GF-D8 (cell line): ENCODE results near the gene CA9.

ENCODE experiments used
- DNase-seq: peaks from one replicate; lab custom pipeline; 2025; lab: John Stamatoyannopoulos, UW

CA9 gene

DNA sequence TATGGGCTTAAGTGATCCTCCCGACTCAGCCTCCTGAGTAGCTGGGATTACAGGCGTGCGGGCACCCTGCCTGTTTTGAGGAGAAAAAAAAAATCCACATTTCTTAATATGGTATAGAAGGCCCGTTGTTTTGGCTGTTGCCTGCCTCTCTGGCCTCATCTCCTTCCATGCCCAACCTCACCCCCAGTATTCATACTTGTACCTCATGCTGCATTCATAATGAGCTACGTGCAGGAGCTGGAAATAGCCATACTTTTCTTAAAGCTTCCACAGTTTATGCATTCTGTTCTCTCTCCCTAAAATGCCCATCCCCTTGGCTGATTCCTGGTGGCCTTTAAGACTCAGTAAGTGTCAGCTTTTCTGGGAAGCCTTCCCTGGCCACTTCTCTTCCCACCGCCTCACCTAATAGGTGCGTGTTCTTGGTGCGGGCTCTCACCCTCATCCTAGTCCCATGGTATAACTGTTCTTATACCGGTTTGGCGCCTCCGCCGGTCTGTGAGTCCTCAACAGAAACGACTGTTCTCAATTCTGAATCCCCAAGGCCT, 18.1 kb downstream of the CA9 start:
- no peak for DNase-seq

GRCh38 chr9:35695943-35696401, 22.2 kb downstream of the CA9 start:
- no peak for DNase-seq

GRCh38 chr9:35696520-35697215, 22.9 kb downstream of the CA9 start:
- DNase-seq = no peak

GRCh38 chr9:35697486-35697885, 23.8 kb downstream of the CA9 start:
- DNase-seq = no peak

DNA sequence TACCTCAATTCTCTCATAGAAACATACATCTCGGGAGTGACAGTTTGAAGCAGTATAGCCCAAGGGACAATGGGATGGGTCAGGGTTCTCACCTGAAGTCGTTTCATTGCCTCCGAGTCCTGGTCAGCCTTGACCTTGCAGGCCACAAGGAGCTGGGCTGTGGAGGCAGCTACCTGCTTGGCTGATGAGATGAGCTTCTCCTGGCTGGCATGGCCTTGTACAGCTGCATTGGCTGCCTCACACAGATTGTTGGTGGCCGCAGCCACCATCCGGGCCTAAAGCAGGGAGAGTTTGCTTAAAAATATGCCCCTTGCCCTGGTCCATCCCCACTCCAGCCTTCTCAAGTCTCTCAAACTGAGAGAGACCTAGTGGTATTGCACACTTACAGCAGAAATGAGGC, 24.5 kb downstream of the CA9 start:
- DNase-seq = no peak

- no peak for DNase-seq
These were observed 26.3 kb downstream of the CA9 start for GRCh38 chr9:35700031-35700430.

DNA sequence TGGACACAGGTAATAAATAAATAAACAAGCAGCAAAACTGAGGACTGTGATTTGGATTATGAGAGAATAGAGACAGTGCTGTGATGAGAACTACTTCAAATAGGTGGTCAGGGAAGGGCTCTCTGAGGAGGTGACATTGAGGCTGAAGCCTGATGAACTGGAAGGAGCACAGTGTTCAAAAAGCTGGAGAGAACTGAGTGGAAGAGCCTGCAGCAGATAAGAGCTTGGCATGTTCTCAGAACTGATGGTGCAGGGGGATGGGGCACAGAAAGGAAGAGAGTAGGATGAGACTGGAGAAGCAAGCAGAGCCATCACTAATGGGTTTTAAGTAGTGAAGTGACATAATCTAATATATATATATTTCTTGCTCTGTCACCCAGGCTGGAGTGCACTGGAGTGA, 27.2 kb downstream of the CA9 start:
- DNase-seq = no peak

DNA sequence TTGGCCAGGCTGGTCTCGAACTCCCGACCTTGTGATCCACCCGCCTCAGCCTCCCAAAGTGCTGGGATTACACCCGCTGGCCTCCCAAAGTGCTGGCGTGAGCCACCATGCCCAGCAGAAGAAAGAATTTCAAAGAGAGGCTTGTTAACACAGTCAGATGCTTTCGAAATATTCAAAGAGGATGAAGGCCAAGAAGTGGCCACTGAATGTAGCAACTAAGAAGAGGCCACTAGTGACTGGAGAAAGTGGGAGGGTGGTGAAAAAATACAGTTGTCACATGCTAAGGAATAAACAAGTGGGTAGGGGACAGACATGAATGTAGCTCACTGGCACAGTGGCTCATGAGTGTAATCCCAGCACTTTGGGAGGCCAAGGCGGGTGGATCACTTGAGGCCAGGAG, 29.0 kb downstream of the CA9 start:
- DNase-seq = no peak

- no peak for DNase-seq
These were observed 30.4 kb downstream of the CA9 start for GRCh38 chr9:35703906-35704672.

DNA sequence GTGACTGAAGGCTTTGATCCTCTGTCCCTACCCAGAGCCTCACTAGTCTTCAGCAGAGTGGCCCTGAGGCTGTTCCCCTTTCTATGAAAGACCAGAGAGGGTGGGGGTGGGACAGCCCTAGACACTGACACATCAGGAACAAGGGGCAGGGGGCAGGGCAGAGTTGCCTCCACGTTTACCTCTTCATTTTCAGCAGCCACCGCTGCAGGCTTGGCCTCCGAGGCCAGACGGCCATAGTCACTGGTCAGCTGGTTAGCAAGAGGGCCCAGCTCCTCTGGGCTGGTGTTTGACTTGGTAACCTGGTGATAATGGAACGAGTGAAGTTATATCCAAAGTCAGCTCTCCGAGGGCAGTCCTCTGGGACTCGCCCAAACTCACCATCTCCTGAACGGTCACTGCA, 31.6 kb downstream of the CA9 start:
- no peak for DNase-seq

DNA sequence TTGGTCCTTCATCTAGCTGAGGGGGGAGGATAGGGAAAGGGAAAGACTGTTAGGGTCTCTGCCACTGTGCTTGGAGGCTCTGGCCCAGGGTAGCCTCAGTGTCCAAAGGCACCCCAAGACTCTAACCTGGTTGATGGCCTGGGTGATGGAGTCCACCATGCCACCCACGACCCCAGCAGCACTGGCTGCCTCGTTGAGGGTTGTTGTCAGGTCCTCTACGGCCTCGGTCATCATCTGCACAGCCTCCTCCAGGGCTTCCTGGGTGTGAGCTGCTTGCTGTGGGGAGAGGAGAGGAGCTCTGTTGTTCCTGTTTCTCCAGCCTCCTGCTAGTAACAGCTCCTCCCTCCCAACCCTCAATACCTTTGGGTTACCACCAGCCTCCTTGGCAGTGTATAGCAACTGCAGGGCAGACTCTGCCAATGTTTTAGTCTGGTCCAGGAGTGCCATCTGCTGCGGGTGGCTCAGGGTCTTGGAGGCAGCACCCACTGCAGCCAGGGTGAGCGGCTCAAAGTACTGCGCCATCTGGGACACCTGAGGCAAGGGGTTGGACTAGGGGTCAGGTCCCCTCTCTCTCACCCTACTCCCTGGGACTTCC, 32.2 kb downstream of the CA9 start:
- no peak for DNase-seq

- DNase-seq = no peak
These were observed 33.2 kb downstream of the CA9 start for GRCh38 chr9:35706951-35707350.

DNA sequence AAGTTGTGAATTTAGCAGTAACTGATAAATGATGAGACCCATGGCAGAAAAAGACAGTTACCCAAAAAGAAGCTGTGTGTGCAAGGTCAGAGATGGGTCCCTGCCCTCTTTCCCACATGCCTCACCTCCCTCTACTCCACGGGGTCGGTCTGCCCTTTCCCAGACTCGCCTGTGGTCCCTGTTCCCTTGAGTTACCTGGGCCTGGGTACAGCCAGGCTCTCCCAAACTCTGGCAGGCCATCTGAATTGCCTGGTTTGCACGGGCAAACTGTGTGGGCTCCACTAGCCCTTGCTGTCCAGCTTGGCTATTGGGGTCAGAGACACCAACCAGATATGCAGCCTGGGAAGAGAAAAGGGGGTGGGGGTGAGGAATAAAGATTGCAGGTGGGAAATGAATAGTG, 34.4 kb downstream of the CA9 start:
- no peak for DNase-seq

- no peak for DNase-seq
These were observed 37.2 kb downstream of the CA9 start for GRCh38 chr9:35710818-35711500.

GRCh38 chr9:35711501-35712428, 38.0 kb downstream of the CA9 start:
- DNase-seq = no peak

DNA sequence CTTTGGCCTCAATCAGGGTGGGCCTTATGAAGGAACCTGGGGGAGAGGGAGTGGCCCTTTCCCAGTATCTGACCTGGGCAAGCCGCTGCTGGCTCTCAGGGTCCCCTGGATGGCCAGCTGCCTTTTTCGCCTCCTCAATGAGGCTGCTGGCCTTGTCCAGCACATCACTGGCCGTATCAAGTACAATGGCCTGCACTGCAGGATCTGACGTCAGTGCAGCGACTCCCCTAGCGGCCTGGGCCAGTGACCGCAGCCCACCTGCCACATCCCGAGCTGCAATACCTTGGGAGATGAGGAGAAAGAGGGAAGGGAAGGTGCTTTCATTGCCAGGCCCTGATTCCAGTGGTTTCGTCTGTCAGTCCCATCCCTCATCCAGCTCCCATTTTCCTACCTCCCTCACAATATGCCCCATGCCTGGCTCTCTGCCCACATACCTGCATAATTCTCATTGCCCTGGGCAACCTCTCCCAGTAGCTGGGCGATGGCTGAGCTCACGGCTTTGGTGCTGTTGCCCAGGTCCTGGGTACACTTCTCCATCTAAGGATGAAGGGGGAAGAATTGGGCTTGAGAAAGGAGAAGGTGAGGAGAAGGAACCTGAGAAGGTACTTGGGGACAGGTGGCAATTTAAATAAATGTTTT, 39.2 kb downstream of the CA9 start:
- DNase-seq = no peak

DNA sequence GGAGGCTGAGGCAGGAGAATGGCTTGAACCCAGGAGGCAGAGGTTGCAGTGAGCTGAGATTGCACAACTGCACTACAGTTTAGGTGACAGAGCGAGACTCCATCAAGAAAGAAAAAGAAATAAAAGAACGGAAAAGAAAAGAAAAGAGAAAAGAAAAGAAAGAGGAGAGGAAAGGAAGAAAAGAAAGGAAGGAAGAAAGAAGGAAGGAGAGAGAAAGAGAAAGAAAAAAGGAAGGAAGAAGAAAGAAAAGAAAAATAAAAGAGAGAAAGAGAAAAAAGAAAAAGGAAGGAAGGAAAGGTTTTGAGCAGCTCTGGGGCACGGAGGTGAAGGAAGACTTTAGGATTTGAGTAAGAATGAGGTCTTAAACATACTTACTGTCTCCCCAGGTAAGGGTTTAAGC, 39.9 kb downstream of the CA9 start:
- DNase-seq = no peak

DNA sequence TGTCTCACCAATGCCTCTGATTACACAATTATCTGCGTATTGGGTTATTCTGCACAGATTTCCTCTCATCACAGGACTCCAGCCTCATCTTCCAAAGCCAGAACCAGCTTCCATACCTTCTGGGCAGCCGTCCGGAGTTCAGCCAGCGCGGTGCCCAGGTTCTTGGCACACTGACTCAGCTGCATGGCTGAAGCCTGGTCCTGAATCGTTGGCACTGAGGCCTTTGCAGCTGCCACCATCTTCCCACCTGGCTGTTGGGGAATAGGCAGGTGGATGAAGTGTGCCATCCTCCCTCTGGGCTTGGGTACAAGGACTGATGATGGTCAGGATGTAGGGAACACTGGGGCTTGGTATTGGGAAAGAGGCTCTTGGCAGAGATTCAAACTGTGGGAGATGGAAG, 40.4 kb downstream of the CA9 start:
- DNase-seq = no peak

- DNase-seq = no peak
These were observed 41.0 kb downstream of the CA9 start for GRCh38 chr9:35714579-35715252.

DNA sequence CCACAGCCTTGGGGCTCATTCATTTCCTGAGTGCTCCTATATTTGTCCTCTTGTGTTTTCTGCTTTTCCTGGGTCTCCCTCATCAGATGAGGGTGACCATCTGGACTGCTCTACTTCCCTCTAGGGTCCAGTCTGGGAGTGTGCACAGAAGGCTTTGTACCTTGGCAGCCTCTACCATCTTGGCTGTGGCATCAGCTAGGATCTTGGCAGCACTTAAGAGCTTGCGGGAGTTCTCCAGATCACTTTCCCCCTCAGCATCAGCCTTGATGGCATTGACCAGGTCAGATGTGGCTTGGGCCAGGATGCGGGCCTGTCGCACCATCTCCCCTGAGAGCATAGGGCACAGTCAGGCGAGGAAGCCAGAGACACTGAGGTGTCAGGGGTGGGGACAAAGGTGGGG, 42.5 kb downstream of the CA9 start:
- DNase-seq = no peak
